OCI-LY7 (cell line): ENCODE data around the gene DIRAS1. TPM values are rescaled to one million over a fixed set of nuclear protein-coding genes. Genes with fewer than 3 reads are reported as not detected.

ENCODE experiments used
- BruUV-seq: library from RNA; stranded (reverse); fragments of 400-500 nt; replicated peaks from 2 replicates; lab custom pipeline; 2021; lab: Mats Ljungman, UMichigan
- CTCF ChIA-PET: fragments of 300-600 bp; sonication (Branson Sonifier 250); formaldehyde crosslinking; loops from one replicate; lab custom pipeline; 2022; ENCODE audit warnings: antibody characterized with exemption; ENCODE audit not compliant: unreplicated experiment; lab: Charles Lee
- POLR2A ChIA-PET: fragments of 300-600 bp; sonication (Branson Sonifier 250); formaldehyde crosslinking; loops from one replicate; lab custom pipeline; 2022; ENCODE audit warnings: antibody characterized with exemption; lab: Charles Lee
- DNase-seq: peaks from one replicate; pipeline ENCODE4 v3.0.0-alpha.2; 2015; ENCODE audit warnings: low spot score
- H2AFZ ChIP-seq: fragments of 200-600 bp; sonication (generic), shearing (Covaris generic); 2 replicates; pipeline ENCODE4 v1.6.1; 2014; ENCODE audit warnings: mild to moderate bottlenecking, antibody characterized with exemption, low read length, moderate library complexity
- H3K27ac ChIP-seq: fragments of 200-600 bp; sonication (generic); 2 replicates; pipeline ENCODE4 v1.5.1; 2014; ENCODE audit warnings: mixed run types, low read depth, mild to moderate bottlenecking, moderate library complexity, low read length, inconsistent platforms; ENCODE audit not compliant: poor library complexity, severe bottlenecking
- H3K36me3 ChIP-seq: fragments of 200-600 bp; sonication (generic); 2 replicates; pipeline ENCODE4 v1.6.1; 2014; ENCODE audit warnings: mild to moderate bottlenecking, antibody characterized with exemption, low read length, moderate library complexity, mixed read lengths; ENCODE audit not compliant: insufficient read depth
- H3K4me1 ChIP-seq: fragments of 200-600 bp; sonication (generic); 2 replicates; pipeline ENCODE4 v1.5.1; 2014; ENCODE audit warnings: mild to moderate bottlenecking, low read length; ENCODE audit not compliant: insufficient read depth, poor library complexity, severe bottlenecking
- H3K4me2 ChIP-seq: fragments of 200-600 bp; sonication (generic); 2 replicates; pipeline ENCODE4 v1.6.1; 2014; ENCODE audit warnings: mild to moderate bottlenecking, low read length
- H3K4me3 ChIP-seq: fragments of 200-600 bp; sonication (generic); 2 replicates; pipeline ENCODE4 v1.5.1; 2014; ENCODE audit warnings: mild to moderate bottlenecking, low read depth, low read length; ENCODE audit not compliant: poor library complexity, severe bottlenecking
- H3K79me2 ChIP-seq: fragments of 200-600 bp; sonication (generic); 2 replicates; pipeline ENCODE4 v1.6.1; 2016; ENCODE audit warnings: low read depth, mild to moderate bottlenecking, low read length, moderate library complexity, mixed read lengths; ENCODE audit not compliant: insufficient read depth
- H3K9me2 ChIP-seq: fragments of 200-600 bp; sonication (generic); 2 replicates; pipeline ENCODE4 v1.6.1; 2016; ENCODE audit warnings: mild to moderate bottlenecking, low read length, mixed read lengths; ENCODE audit not compliant: insufficient read depth
- H3K9me3 ChIP-seq: fragments of 200-600 bp; sonication (generic); 2 replicates; pipeline ENCODE4 v1.6.1; 2014; ENCODE audit warnings: mild to moderate bottlenecking, mixed run types, low read length, mixed read lengths
- H4K20me1 ChIP-seq: fragments of 200-600 bp; sonication (generic); 2 replicates; pipeline ENCODE4 v1.6.1; 2014; ENCODE audit warnings: mild to moderate bottlenecking, antibody characterized with exemption, low read length, moderate library complexity, mixed read lengths; ENCODE audit not compliant: insufficient read depth
- CTCF ChIP-seq: fragments of 200-600 bp; sonication (generic); conservative IDR thresholded peaks from 2 replicates; pipeline ENCODE4 v1.5.1; 2014; ENCODE audit warnings: mild to moderate bottlenecking, antibody characterized with exemption, low read length, moderate library complexity, mixed read lengths
- EZH2phosphoT487 ChIP-seq: fragments of 200-600 bp; sonication (generic); IDR thresholded peaks from 2 replicates; pipeline ENCODE4 v1.6.1; 2018; ENCODE audit warnings: low read depth, borderline replicate concordance, mild to moderate bottlenecking, mixed run types, antibody characterized with exemption, low read length, moderate library complexity, mixed read lengths
- intact Hi-C: fragments of 100-400 bp; cut with micrococcal nuclease; formaldehyde crosslinking; loops from one replicate; pipeline ENCODE4 v1.10.0; 2022; ENCODE audit not compliant: unreplicated experiment
- total RNA-seq, 2 experiments: library from RNA; depleted of rRNA in 1 of 2; stranded (reverse); fragments of >200 nt in 1 of 2; shearing (Covaris generic) in 1 of 2; gene quantifications; 2 replicates each; pipeline ENCODE4 v1.2.3, GENCODE V29; 2014 to 2022

Gene DIRAS1
- total RNA-seq, 2 experiments from 2014 or later, result not detected

GRCh38 chr19:2761876-2762782, 41.0 kb upstream of the DIRAS1 start:
- TF ChIP-seq CTCF (no peak), EZH2phosphoT487 (no peak)
- Histone ChIP-seq H3K79me2 (no peaks in the 10 kb centered on the region), H3K4me3 (no peak overlapping the region), H2AFZ (no peak overlapping the region), H3K9me2 (no peaks in the 10 kb centered on the region), H3K9me3 (no peaks in the 10 kb centered on the region), H4K20me1 (no peaks in the 10 kb centered on the region), H3K4me2 (no peak overlapping the region), H3K4me1 (no peaks in the 10 kb centered on the region), H3K36me3 (peaks cover 90% of the 10 kb centered on the region), H3K27ac (no peak overlapping the region)
- DNase-seq, result no peak
- POLR2A ChIA-PET, result interaction anchor here (0.6 kb wide), 1 partner anchor 111 kb away, joined by 4 read pairs; no protein-coding TSS in a partner anchor
- BruUV-seq, result no TSS peak
- intact Hi-C loops, result no loop called here
- CTCF ChIA-PET, result no interaction called here

GRCh38 chr19:2761309-2761677, 40.1 kb upstream of the DIRAS1 start:
- no peak overlapping the region for H3K4me2 ChIP-seq
- H2AFZ ChIP-seq, result no peak overlapping the region
- no TSS peak for BruUV-seq
- no peaks in the 10 kb centered on the region for H3K9me2 ChIP-seq
- no peaks in the 10 kb centered on the region for H3K9me3 ChIP-seq
- ChIA-PET POLR2A (interaction anchor here (0.6 kb wide), 1 partner anchor 110 kb away, joined by 4 read pairs; no protein-coding TSS in a partner anchor), CTCF (no interaction called here)
- H3K79me2 ChIP-seq, result no peaks in the 10 kb centered on the region
- intact Hi-C loops, result no loop called here
- no peaks in the 10 kb centered on the region for H4K20me1 ChIP-seq
- DNase-seq, result no peak
- TF ChIP-seq CTCF (no peak), EZH2phosphoT487 (no peak)
- no peaks in the 10 kb centered on the region for H3K4me1 ChIP-seq
- peaks cover 90% of the 10 kb centered on the region for H3K36me3 ChIP-seq
- H3K27ac ChIP-seq, result no peak overlapping the region
- H3K4me3 ChIP-seq, result no peak overlapping the region

GRCh38 chr19:2759965-2760364, 38.8 kb upstream of the DIRAS1 start:
- Histone ChIP-seq H2AFZ (no peak overlapping the region), H3K4me2 (no peak overlapping the region), H3K36me3 (peaks cover 91% of the 10 kb centered on the region), H3K27ac (no peak overlapping the region), H3K9me3 (no peaks in the 10 kb centered on the region), H3K4me3 (no peak overlapping the region), H3K79me2 (no peaks in the 10 kb centered on the region), H4K20me1 (no peaks in the 10 kb centered on the region), H3K9me2 (no peaks in the 10 kb centered on the region), H3K4me1 (no peaks in the 10 kb centered on the region)
- DNase-seq, result no peak
- CTCF ChIA-PET, result no interaction called here
- POLR2A ChIA-PET, result no interaction called here
- no peak for TF ChIP-seq EZH2phosphoT487
- TF ChIP-seq CTCF, result no peak
- no TSS peak for BruUV-seq
- intact Hi-C loops, result no loop called here
